Aorta (tissue), 5 donors: Measurements from ENCODE around the gene SPG11. TPM values are rescaled to one million over a fixed set of nuclear protein-coding genes. Genes with fewer than 3 reads are reported as not detected.
"Not testable (repeated sequence)": the region's sequence is repeated elsewhere in the genome, so short reads cannot be mapped to it uniquely, and the experiment has no call there.

Source experiments
- ATAC-seq: fragments of 200-7000 bp; cut with Tn5 transposase; one replicate; pipeline ENCODE4 v1.9.1; 2022; ENCODE audit warnings: moderate library complexity; ENCODE audit not compliant: low FRiP score
- DNase-seq, 2 donors: peaks; one replicate each; pipeline ENCODE4 v3.0.0-alpha.2; 2020
- H3K27ac ChIP-seq, 2 donors: one replicate each; pipeline ENCODE4 v1.5.1; 2013; ENCODE audit warnings: low read length in 2 of 2, mild to moderate bottlenecking in 2 of 2, moderate library complexity in 2 of 2, control low read depth in 1 of 2, inconsistent platforms in 1 of 2, low read depth in 1 of 2
- H3K27me3 ChIP-seq, 2 donors: one replicate each; pipeline ENCODE4 v1.6.1; 2013; ENCODE audit warnings: control low read depth in 1 of 2, low read length in 1 of 2, mild to moderate bottlenecking in 1 of 2, moderate library complexity in 1 of 2; ENCODE audit not compliant: insufficient read depth in 2 of 2, control insufficient read depth in 1 of 2
- H3K36me3 ChIP-seq, 2 donors: one replicate each; pipeline ENCODE4 v1.6.1; 2013; ENCODE audit warnings: control low read depth in 1 of 2, low read length in 1 of 2, mild to moderate bottlenecking in 1 of 2; ENCODE audit not compliant: insufficient read depth in 2 of 2, control insufficient read depth in 1 of 2
- H3K4me1 ChIP-seq, 2 donors: one replicate each; pipeline ENCODE4 v1.6.1; 2013; ENCODE audit warnings: low read length in 2 of 2, control low read depth in 1 of 2, mild to moderate bottlenecking in 1 of 2, moderate library complexity in 1 of 2; ENCODE audit not compliant: insufficient read depth in 2 of 2, control insufficient read depth in 1 of 2
- H3K4me3 ChIP-seq, 2 donors: one replicate each; pipeline ENCODE4 v1.5.1; 2013; ENCODE audit warnings: low read length in 2 of 2, control low read depth in 1 of 2, mild to moderate bottlenecking in 1 of 2
- H3K9me3 ChIP-seq: one replicate; pipeline ENCODE4 v1.6.1; 2013; ENCODE audit warnings: mild to moderate bottlenecking, low read length; ENCODE audit not compliant: control insufficient read depth
- WGBS, 2 donors: extraction: QIAGEN DNeasy Blood & Tissue Kit; methylation state at CpG; one replicate each; pipeline ENCODE4 v1.1.7; 2013; 5-methylcytosine and 5-hydroxymethylcytosine counted together
- intact Hi-C, 2 donors: fragments of 100-400 bp; cut with DNase I; formaldehyde crosslinking; loops; one replicate each; pipeline versions ENCODE4 v1.14.2 to v1.15.0; 2022
- polyA plus RNA-seq, 2 donors: library from polyadenylated mRNA; stranded (reverse); fragments of 200-250 nt; gene quantifications; one replicate each; pipeline ENCODE4 v1.2.3, GENCODE V29; 2013
- total RNA-seq, 2 donors: library from RNA; stranded (reverse); fragmentation: NEBNext Ultra II Directional; extraction: Animal tissue kit (Norgen Biotek cat#: 25700); gene quantifications; one replicate each; pipeline ENCODE4 v1.2.1, GENCODE V29; 2021
- donor health status: healthy with polysubstance abuse.
- donor health status: Bipolar disorder and iron deficiency.
- donor health status: DM: no; HTN: no; CAD: no.
- donor health status: DM: no; HTN: no; CAD: no.
- donor health status: DM: yes; HTN: yes; CAD: no.

Gene SPG11
- total and polyA plus RNA-seq, 4 donors, result 8.3 to 96.3 (median 43.5) TPM

- no peaks in the 10 kb centered on the region for H3K9me3 ChIP-seq
- intact Hi-C loops, result no loop called here
These were observed 43.6 kb upstream of the SPG11 start for GRCh38 chr15:44706946-44707636.

GRCh38 chr15:44706401-44706800 is 42.9 kb upstream of the SPG11 start:
- Histone ChIP-seq H3K36me3 (no peaks in the 10 kb centered on the region), H3K4me3 (no peak overlapping the region), H3K9me3 (no peaks in the 10 kb centered on the region), H3K27ac (no peak overlapping the region), H3K27me3 (no peaks in the 10 kb centered on the region), H3K4me1 (no peaks in the 10 kb centered on the region)
- ATAC-seq (no peak), DNase-seq (no peak)
- intact Hi-C loops, result no loop called here
- 90 to 98% methylated on average over 2 of the region's 2 CpGs for WGBS, 2 donors

More at GRCh38 chr15:44706946-44707636, 43.6 kb upstream of the SPG11 start:
- Histone ChIP-seq H3K4me1 (no peaks in the 10 kb centered on the region), H3K4me3 (no peak overlapping the region), H3K27me3 (no peaks in the 10 kb centered on the region), H3K36me3 (no peaks in the 10 kb centered on the region), H3K27ac (no peak overlapping the region)
- no peak for ATAC-seq
- DNase-seq, result no peak
- 85 to 89% methylated on average over 2 of the region's 2 CpGs for WGBS, 2 donors

- Histone ChIP-seq H3K27ac (no peak overlapping the region), H3K4me1 (no peaks in the 10 kb centered on the region), H3K4me3 (no peak overlapping the region), H3K9me3 (no peaks in the 10 kb centered on the region), H3K27me3 (no peaks in the 10 kb centered on the region), H3K36me3 (no peaks in the 10 kb centered on the region)
- intact Hi-C loops, result no loop called here
- ATAC-seq, result no peak
- 73 to 87% methylated on average over 1 of the region's 1 CpG for whole genome bisulfite sequencing, 2 donors
- DNase-seq, result no peak
These were observed 42.5 kb upstream of the SPG11 start for GRCh38 chr15:44705986-44706385.

- intact Hi-C loops, result loop anchor here in 1 of 2 donors (5.0 kb wide), 1 partner anchor 37 kb away; the partner anchor contains the start of gene TRIM69
- H3K27me3 ChIP-seq, H3K36me3 ChIP-seq, DNase-seq, H3K4me1 ChIP-seq, H3K9me3 ChIP-seq, H3K27ac ChIP-seq, ATAC-seq, H3K4me3 ChIP-seq: not testable (repeated sequence)
These were observed 37.2 kb upstream of the SPG11 start for GRCh38 chr15:44700676-44701075.

- DNase-seq, result no peak
- Histone ChIP-seq H3K4me1 (no peaks in the 10 kb centered on the region), H3K9me3 (no peaks in the 10 kb centered on the region), H3K36me3 (no peaks in the 10 kb centered on the region), H3K4me3 (no peak overlapping the region), H3K27me3 (no peaks in the 10 kb centered on the region), H3K27ac (no peak overlapping the region)
- ATAC-seq, result no peak
- intact Hi-C loops, result no loop called here
- WGBS, 2 donors, result 76 to 81% methylated on average over 2 of the region's 2 CpGs
These were observed 35.2 kb upstream of the SPG11 start for GRCh38 chr15:44698641-44699040.

GRCh38 chr15:44697014-44697413 is 33.6 kb upstream of the SPG11 start:
- DNase-seq, result no peak
- no peaks in the 10 kb centered on the region for H3K4me1 ChIP-seq
- no peak overlapping the region for H3K27ac ChIP-seq
- H3K9me3 ChIP-seq, result peaks cover 2% of the 10 kb centered on the region
- intact Hi-C loops, result no loop called here
- no peaks in the 10 kb centered on the region for H3K36me3 ChIP-seq
- no peak for ATAC-seq
- H3K27me3 ChIP-seq, result no peaks in the 10 kb centered on the region
- no peak overlapping the region for H3K4me3 ChIP-seq

- Histone ChIP-seq H3K27me3 (no peaks in the 10 kb centered on the region), H3K4me3 (no peak overlapping the region), H3K9me3 (peaks cover 2% of the 10 kb centered on the region), H3K4me1 (no peaks in the 10 kb centered on the region), H3K36me3 (no peaks in the 10 kb centered on the region), H3K27ac (no peak overlapping the region)
- DNase-seq (no peak), ATAC-seq (no peak)
- WGBS, 2 donors, result 60 to 66% methylated on average over 3 of the region's 3 CpGs
- intact Hi-C loops, result no loop called here
These were observed 31.8 kb upstream of the SPG11 start for GRCh38 chr15:44695294-44695693.

GRCh38 chr15:44694416-44694815 is 31.0 kb upstream of the SPG11 start:
- no peaks in the 10 kb centered on the region for H3K36me3 ChIP-seq
- 60 to 61% methylated on average over 4 of the region's 4 CpGs for WGBS, 2 donors
- peaks cover 2% of the 10 kb centered on the region for H3K9me3 ChIP-seq
- no peaks in the 10 kb centered on the region for H3K4me1 ChIP-seq
- intact Hi-C loops, result no loop called here
- no peak overlapping the region for H3K27ac ChIP-seq
- H3K4me3 ChIP-seq, result no peak overlapping the region
- ATAC-seq (no peak), DNase-seq (no peak)
- no peaks in the 10 kb centered on the region for H3K27me3 ChIP-seq

GRCh38 chr15:44692659-44693058 is 29.2 kb upstream of the SPG11 start:
- no peak for ATAC-seq
- Histone ChIP-seq H3K36me3 (no peaks in the 10 kb centered on the region), H3K27me3 (no peaks in the 10 kb centered on the region), H3K4me1 (no peaks in the 10 kb centered on the region), H3K4me3 (no peak overlapping the region), H3K27ac (no peak overlapping the region), H3K9me3 (peaks cover 2% of the 10 kb centered on the region)
- DNase-seq, result no peak
- intact Hi-C loops, result no loop called here
- WGBS, 2 donors, result 89 to 93% methylated on average over 1 of the region's 1 CpG
